GM12864 (cell line): ENCODE results near the gene PBX2.
A peak's percentile ranks its signal among the peaks of the same experiment; 100 is the strongest.

Source experiments
- DNase-seq: peaks from one replicate; pipeline ENCODE4 v3.0.0-alpha.2; 2011; ENCODE audit warnings: low read depth
- H3K4me3 ChIP-seq: 2 replicates; pipeline ENCODE4 v1.5.1; 2011; ENCODE audit warnings: mild to moderate bottlenecking, low read depth, low read length, control low read depth
- CTCF ChIP-seq: IDR thresholded peaks from 2 replicates; pipeline ENCODE4 v1.5.1; 2011; ENCODE audit warnings: low read depth, mild to moderate bottlenecking, moderate library complexity, low read length, control low read depth, inconsistent platforms; ENCODE audit errors: missing control alignments

PBX2 gene

DNA sequence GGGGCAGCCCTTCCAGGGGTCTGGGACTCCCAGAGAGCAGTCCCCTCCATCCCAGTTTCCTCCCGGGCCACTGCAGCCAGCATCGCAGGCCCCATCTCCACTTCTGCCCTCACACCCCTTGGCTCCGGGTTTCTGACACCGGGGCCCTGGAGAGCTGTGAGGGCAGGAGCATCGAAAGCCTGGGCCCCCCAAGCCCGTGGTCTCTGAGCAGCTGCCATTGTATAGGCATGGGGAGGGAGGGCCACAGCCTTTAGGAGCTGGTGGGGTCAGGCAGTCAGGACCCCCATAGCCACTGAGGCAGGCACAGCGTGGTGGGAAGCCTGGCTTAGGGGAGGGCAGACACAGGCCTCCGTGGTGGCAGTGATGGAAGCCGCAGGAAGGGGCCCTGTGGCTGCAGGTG lies 12.2 kb upstream of the PBX2 start:
- no peak for TF ChIP-seq CTCF
- no peak for DNase-seq
- H3K4me3 ChIP-seq = no peak overlapping the region

- no peak for TF ChIP-seq CTCF
- DNase-seq = no peak
- no peak overlapping the region for H3K4me3 ChIP-seq
Measured at GRCh38 chr6:32200711-32201475, 10.9 kb upstream of the PBX2 start.

- no peak for DNase-seq
- no peak for TF ChIP-seq CTCF
Measured at GRCh38 chr6:32198866-32199265, 8.9 kb upstream of the PBX2 start.

DNA sequence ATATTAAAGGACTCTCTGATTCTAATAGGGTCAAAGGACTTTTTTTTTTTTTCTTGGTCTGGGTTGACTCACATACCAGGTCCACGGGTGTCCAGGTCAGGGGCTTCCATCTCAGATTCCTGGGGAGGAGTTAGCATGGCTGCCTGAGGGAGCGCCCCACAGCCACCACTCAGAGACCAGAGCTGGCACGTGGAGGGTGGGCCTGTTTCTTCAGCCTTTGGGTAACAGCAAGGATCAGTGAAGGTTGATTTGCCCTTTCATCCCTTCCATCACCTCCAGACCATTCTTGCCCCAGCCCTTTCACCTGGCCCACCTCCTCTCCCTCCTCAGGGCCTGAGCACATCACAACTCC lies 8.3 kb upstream of the PBX2 start:
- no peak for TF ChIP-seq CTCF
- DNase-seq = no peak
- H3K4me3 ChIP-seq = no peak overlapping the region

More at GRCh38 chr6:32198866-32199265, 8.9 kb upstream of the PBX2 start:
- no peak overlapping the region for H3K4me3 ChIP-seq

DNA sequence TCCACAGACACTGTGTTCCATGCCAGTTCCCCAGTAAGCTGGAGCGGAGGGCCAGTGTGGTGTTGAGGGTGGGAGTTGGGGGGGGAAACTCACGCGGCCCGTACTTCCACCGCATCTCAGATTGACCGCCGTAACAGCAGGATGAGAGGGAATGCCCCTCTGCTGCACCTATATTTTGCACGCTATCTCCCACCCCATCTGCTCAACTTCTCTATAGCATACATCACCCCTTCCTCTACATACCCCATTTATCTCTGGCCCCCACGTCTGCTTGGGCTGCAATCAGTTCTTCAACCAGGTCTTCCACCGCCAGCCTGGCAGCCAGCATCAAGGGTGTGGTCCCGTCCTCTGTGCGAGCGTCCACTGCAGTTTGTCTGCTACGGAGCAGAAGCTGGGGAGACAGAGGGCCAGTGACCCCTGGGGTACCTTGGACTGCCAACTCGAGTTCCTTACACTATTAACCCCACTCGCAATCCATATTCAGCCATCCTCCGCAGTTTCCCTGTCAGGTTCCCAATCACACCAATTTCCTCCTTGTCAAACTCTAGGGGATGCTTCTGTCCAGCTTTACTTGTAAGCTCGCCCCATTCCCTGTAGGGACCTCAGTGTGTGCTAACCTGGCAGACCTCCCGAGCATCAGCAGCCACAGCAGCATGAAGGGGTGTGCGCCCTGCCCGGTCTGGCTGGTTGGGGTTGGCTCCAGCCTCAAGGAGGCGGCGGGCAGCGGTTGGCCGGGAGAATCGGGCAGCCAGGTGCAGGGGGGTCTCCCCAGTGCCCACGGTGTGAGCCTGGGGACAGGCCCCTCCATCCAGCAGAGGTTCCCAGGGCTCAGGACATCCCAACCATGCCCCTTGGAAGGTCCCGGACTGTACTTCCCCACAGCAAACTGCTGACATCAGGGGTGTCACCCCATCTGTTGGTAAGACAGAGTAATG lies 6.9 kb upstream of the PBX2 start:
- DNase-seq = no peak
- TF ChIP-seq CTCF = peak; percentile 18
- peak overlapping the region; percentile 83 for H3K4me3 ChIP-seq

DNA sequence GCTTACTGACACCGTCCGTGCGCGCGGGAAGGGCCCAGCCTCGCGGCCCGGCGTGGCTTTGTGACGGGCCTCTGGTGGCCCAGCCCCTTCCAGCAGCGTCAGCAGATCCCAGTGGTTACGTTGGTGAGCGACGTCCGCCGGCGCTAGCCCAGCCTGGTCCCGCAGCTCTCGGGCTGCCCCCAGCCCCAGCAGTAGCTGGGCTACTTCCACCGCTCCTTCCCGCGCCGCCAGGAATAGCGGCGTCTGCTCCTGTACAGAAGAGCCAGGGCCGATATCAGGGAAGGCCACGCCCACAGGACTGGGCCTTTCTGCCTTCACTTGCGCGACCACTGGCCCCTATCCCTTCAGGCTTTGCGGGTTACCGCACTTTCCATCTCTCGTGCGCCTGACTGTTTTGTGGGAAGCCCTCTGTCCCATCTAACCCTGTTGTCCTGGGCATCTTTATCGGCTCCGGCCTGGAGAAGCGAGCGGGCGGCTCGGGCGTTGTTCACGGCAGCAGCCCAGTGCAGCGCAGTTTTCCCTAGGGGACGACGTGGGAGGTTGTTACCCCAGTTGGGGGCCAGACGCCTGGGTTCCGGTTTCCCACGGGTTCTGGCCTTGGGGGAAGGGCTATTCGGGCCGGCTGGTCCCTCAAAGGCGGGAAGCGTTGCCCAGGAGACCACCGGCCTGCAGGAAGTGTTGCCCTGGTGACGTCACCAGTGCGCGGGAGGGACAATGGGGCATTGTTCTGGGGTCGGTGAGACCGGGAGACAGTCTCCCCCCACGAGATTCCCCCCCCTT lies 6.1 kb upstream of the PBX2 start:
- no peak for TF ChIP-seq CTCF
- H3K4me3 ChIP-seq = peak overlapping the region; percentile 83
- no peak for DNase-seq
